Ovary (tissue), 3 donors: Measurements from ENCODE around the gene WDR17.

ENCODE experiments used
- EP300 ChIP-seq: sonication (generic); formaldehyde crosslinking; IDR thresholded peaks from one replicate; pipeline ENCODE4 v1.6.1; 2017; ENCODE audit warnings: antibody characterized with exemption
- POLR2A ChIP-seq: fragments of 450-650 bp; IDR thresholded peaks from one replicate; pipeline ENCODE4 v1.6.1; 2017; ENCODE audit warnings: antibody characterized with exemption, mild to moderate bottlenecking, moderate library complexity
- TF ChIP-seq, protein P1 (sequence below), 3 donors: fragments of 450-650 bp in 2 of 3; fragments of 200-600 bp in 1 of 3; IDR thresholded peaks; one replicate each; pipeline versions ENCODE4 v1.5.1 to v1.8.0; 2016 to 2022; ENCODE audit warnings: antibody characterized with exemption in 3 of 3, mild to moderate bottlenecking in 1 of 3
- donor health status: DM: no; HTN: no; CAD: no.

- TF ChIP-seq, protein P1, sequence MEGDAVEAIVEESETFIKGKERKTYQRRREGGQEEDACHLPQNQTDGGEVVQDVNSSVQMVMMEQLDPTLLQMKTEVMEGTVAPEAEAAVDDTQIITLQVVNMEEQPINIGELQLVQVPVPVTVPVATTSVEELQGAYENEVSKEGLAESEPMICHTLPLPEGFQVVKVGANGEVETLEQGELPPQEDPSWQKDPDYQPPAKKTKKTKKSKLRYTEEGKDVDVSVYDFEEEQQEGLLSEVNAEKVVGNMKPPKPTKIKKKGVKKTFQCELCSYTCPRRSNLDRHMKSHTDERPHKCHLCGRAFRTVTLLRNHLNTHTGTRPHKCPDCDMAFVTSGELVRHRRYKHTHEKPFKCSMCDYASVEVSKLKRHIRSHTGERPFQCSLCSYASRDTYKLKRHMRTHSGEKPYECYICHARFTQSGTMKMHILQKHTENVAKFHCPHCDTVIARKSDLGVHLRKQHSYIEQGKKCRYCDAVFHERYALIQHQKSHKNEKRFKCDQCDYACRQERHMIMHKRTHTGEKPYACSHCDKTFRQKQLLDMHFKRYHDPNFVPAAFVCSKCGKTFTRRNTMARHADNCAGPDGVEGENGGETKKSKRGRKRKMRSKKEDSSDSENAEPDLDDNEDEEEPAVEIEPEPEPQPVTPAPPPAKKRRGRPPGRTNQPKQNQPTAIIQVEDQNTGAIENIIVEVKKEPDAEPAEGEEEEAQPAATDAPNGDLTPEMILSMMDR (IDR thresholded peaks at IDR 0.05): no peak
- TF ChIP-seq EP300: no peak
- no peak for TF ChIP-seq POLR2A
Observed at GRCh38 chr4:176189891-176190795, 124.5 kb downstream of the WDR17 start.
